ENCODE data around the gene TNFRSF4.

- TF ChIP-seq CTCF (IDR thresholded peaks at IDR 0.05) (no peak), POLR2A (IDR thresholded peaks at IDR 0.05) (no peak)
Observed at GRCh38 chr1:1176931-1177330, 37.0 kb downstream of the TNFRSF4 start.

All from lower leg skin (tissue), 3 donors.